Middle frontal gyrus (tissue), 1 donor: Measurements from ENCODE around the gene CDC123.
A peak's percentile ranks its signal among the peaks of the same experiment; 100 is the strongest.
"Not testable (repeated sequence)": the region's sequence is repeated elsewhere in the genome, so short reads cannot be mapped to it uniquely, and the experiment has no call there.

Experiments used
- DNase-seq: peaks from one replicate; pipeline ENCODE4 v3.0.0-alpha.2; 2015; ENCODE audit warnings: low spot score; ENCODE audit errors: extremely low spot score

CDC123 gene

GRCh38 chr10:12195603-12196506 lies at the start of gene CDC123, which contains the start of gene NUDT5:
CDC123 (plus strand) TSS chr10:12196188; CDS start chr10:12196246, 58 bp downstream.
NUDT5 (minus strand) TSS chr10:12195891; CDS start chr10:12186291, 9,600 bp downstream.
- peak; percentile 87 for DNase-seq

GRCh38 chr10:12150163-12150562 lies 45.8 kb upstream of the CDC123 start:
- no peak for DNase-seq

GRCh38 chr10:12154516-12154915 lies 41.5 kb upstream of the CDC123 start:
- DNase-seq, result no peak

- no peak for DNase-seq
Measured at GRCh38 chr10:12156367-12157123, 39.4 kb upstream of the CDC123 start.

GRCh38 chr10:12158111-12158510 lies 37.9 kb upstream of the CDC123 start:
- DNase-seq, result no peak

GRCh38 chr10:12160664-12161063 lies 35.3 kb upstream of the CDC123 start:
- no peak for DNase-seq

GRCh38 chr10:12162927-12163326 lies 33.1 kb upstream of the CDC123 start:
- DNase-seq, result no peak

- DNase-seq, result no peak
Measured at GRCh38 chr10:12164085-12164484, 31.9 kb upstream of the CDC123 start.

GRCh38 chr10:12165036-12165435 lies 31.0 kb upstream of the CDC123 start:
- no peak for DNase-seq

- DNase-seq, result no peak
Measured at GRCh38 chr10:12165999-12166775, 29.8 kb upstream of the CDC123 start.

GRCh38 chr10:12171512-12171911 lies 24.5 kb upstream of the CDC123 start:
- not testable (repeated sequence) for DNase-seq

GRCh38 chr10:12177642-12178041 lies 18.3 kb upstream of the CDC123 start:
- no peak for DNase-seq

- DNase-seq, result no peak
Measured at GRCh38 chr10:12179606-12180170, 16.3 kb upstream of the CDC123 start.

- no peak for DNase-seq
Measured at GRCh38 chr10:12180221-12180974, 15.6 kb upstream of the CDC123 start.

- DNase-seq, result no peak
Measured at GRCh38 chr10:12181065-12181775, 14.8 kb upstream of the CDC123 start.

GRCh38 chr10:12184165-12184564 lies 11.8 kb upstream of the CDC123 start:
- no peak for DNase-seq

- no peak for DNase-seq
Measured at GRCh38 chr10:12186323-12186722, 9.7 kb upstream of the CDC123 start.

- no peak for DNase-seq
Measured at GRCh38 chr10:12187321-12187905, 8.6 kb upstream of the CDC123 start.

- no peak for DNase-seq
Measured at GRCh38 chr10:12188656-12189055, 7.3 kb upstream of the CDC123 start.
